A549 (cell line): ENCODE data around the gene SGCD. TPM values are rescaled to one million over a fixed set of nuclear protein-coding genes. Genes with fewer than 3 reads are reported as not detected.
A peak's percentile ranks its signal among the peaks of the same experiment; 100 is the strongest.

Source experiments
- ATAC-seq, 2 experiments: fragments of 200-7000 bp in 1 of 2; fragments of >200 bp in 1 of 2; cut with Nextera tagmentation in 1 of 2; cut with Tn5 transposase in 1 of 2; 3 replicates each; pipeline versions ENCODE4 v1.8.0 to v1.9.1; 2018 to 2020; ENCODE audit warnings: mild to moderate bottlenecking in 1 of 2, moderate library complexity in 1 of 2
- CTCF ChIA-PET: fragments of 300-600 bp; sonication (Branson Sonifier 250); formaldehyde crosslinking; extraction: SDS; loops from one replicate; lab custom pipeline; 2021; ENCODE audit warnings: antibody characterized with exemption, inconsistent platforms; lab: Yijun Ruan, JAX
- POLR2A ChIA-PET: fragments of 350-600 bp; formaldehyde crosslinking; extraction: SDS; loops from one replicate; lab custom pipeline; 2021; ENCODE audit warnings: antibody characterized with exemption, inconsistent platforms; lab: Yijun Ruan, JAX
- DNase-seq, 2 experiments: peaks; one replicate each; pipeline versions ENCODE4 v3.0.0 to v3.0.0-alpha.2; 2011 to 2016; ENCODE audit warnings: low read depth in 1 of 2, low spot score in 1 of 2
- FAIRE-seq: peaks from 2 replicates; lab custom pipeline; 2011; peaks lifted over from hg19 to GRCh38; lab: Jason Lieb, UNC
- H3K27ac ChIP-seq, 2 experiments: fragments of >200 bp; sonication (Bioruptor Twin); formaldehyde crosslinking; 3 replicates each; pipeline ENCODE4 v1.5.1; 2016 to 2017
- H3K4me1 ChIP-seq: fragments of >200 bp; sonication (Bioruptor Twin); formaldehyde crosslinking; 3 replicates; pipeline ENCODE4 v1.6.1; 2016
- H3K4me2 ChIP-seq: fragments of >200 bp; sonication (Bioruptor Twin); formaldehyde crosslinking; 3 replicates; pipeline ENCODE4 v1.6.1; 2016
- H3K4me3 ChIP-seq: fragments of >200 bp; sonication (Bioruptor Twin); formaldehyde crosslinking; 3 replicates; pipeline ENCODE4 v1.5.1; 2016
- H3K9me3 ChIP-seq: fragments of >200 bp; sonication (Bioruptor Twin); formaldehyde crosslinking; 3 replicates; pipeline ENCODE4 v1.6.1; 2016
- ATOH8 ChIP-seq: fragments of 250-450 bp; sonication (Bioruptor Pico); IDR thresholded peaks from 2 replicates; pipeline ENCODE4 v1.5.0; 2020; ENCODE audit warnings: low read depth, mild to moderate bottlenecking, moderate library complexity
- BCL3 ChIP-seq: fragments of >200 bp; sonication (Bioruptor Twin); formaldehyde crosslinking; IDR thresholded peaks from 3 replicates; pipeline ENCODE4 v1.6.1; 2016
- BHLHE40 ChIP-seq: IDR thresholded peaks from 2 replicates; pipeline ENCODE4 v1.6.1; 2012; ENCODE audit warnings: low read depth, low read length, inconsistent platforms
- CHD2 ChIP-seq: fragments of 150-350 bp; IDR thresholded peaks from 2 replicates; pipeline ENCODE4 v1.6.1; 2014; ENCODE audit warnings: low read length; ENCODE audit not compliant: partially characterized antibody
- CHD4 ChIP-seq: fragments of 200-600 bp; sonication (generic); IDR thresholded peaks from 2 replicates; pipeline ENCODE4 v1.6.1; 2016; ENCODE audit warnings: antibody characterized with exemption, mild to moderate bottlenecking, borderline replicate concordance
- CTCF ChIP-seq: fragments of >200 bp; sonication (Bioruptor Twin); formaldehyde crosslinking; IDR thresholded peaks from 3 replicates; pipeline ENCODE4 v1.5.1; 2016
- EP300 ChIP-seq, 2 experiments: fragments of >200 bp; sonication (Bioruptor Twin); formaldehyde crosslinking; IDR thresholded peaks; 2 replicates in 1 of 2; 3 replicates in 1 of 2; pipeline ENCODE4 v1.6.1; 2016 to 2017
- ESRRA ChIP-seq: fragments of 150-350 bp; IDR thresholded peaks from 2 replicates; pipeline ENCODE4 v1.6.1; 2014; ENCODE audit warnings: mild to moderate bottlenecking, low read length, borderline replicate concordance
- HEYL ChIP-seq: fragments of 250-450 bp; sonication (Bioruptor Pico); IDR thresholded peaks from 2 replicates; pipeline ENCODE4 v1.8.0; 2021; ENCODE audit warnings: mild to moderate bottlenecking, moderate library complexity
- HOXA7 ChIP-seq: fragments of 250-450 bp; sonication (Bioruptor Pico); IDR thresholded peaks from 2 replicates; pipeline ENCODE4 v1.5.0; 2020; ENCODE audit warnings: mild to moderate bottlenecking, moderate library complexity
- HOXB13 ChIP-seq: fragments of 250-450 bp; sonication (Bioruptor Pico); IDR thresholded peaks from 2 replicates; pipeline ENCODE4 v1.5.0; 2020; ENCODE audit warnings: low read depth, mild to moderate bottlenecking, moderate library complexity
- HOXB5 ChIP-seq: fragments of 250-450 bp; sonication (Bioruptor Pico); IDR thresholded peaks from 2 replicates; pipeline ENCODE4 v1.5.0; 2020; ENCODE audit warnings: mild to moderate bottlenecking, moderate library complexity
- KDM1A ChIP-seq: fragments of 200-600 bp; sonication (generic); IDR thresholded peaks from 2 replicates; pipeline ENCODE4 v1.6.1; 2016; ENCODE audit warnings: low read depth, mild to moderate bottlenecking
- MAFK ChIP-seq: fragments of 450-650 bp; IDR thresholded peaks from 2 replicates; pipeline ENCODE4 v1.6.1; 2014; ENCODE audit not compliant: partially characterized antibody
- MYC ChIP-seq: IDR thresholded peaks from 2 replicates; pipeline ENCODE4 v1.6.1; 2012; ENCODE audit warnings: mild to moderate bottlenecking, inconsistent platforms, low read length, improper control_type of control experiment, borderline replicate concordance
- NPAS2 ChIP-seq: fragments of 250-450 bp; sonication (Bioruptor Pico); IDR thresholded peaks from 2 replicates; pipeline ENCODE4 v1.8.0; 2022; ENCODE audit warnings: mild to moderate bottlenecking, moderate library complexity, borderline replicate concordance
- PBX3 ChIP-seq: IDR thresholded peaks from 2 replicates; pipeline ENCODE4 v1.6.1; 2012
- RNF2 ChIP-seq: fragments of 200-600 bp; sonication (generic); IDR thresholded peaks from 2 replicates; pipeline ENCODE4 v1.6.1; 2016; ENCODE audit warnings: low read depth, mild to moderate bottlenecking, antibody characterized with exemption, moderate library complexity, borderline replicate concordance
- SMC3 ChIP-seq: fragments of >200 bp; sonication (Bioruptor Twin); formaldehyde crosslinking; IDR thresholded peaks from 3 replicates; pipeline ENCODE4 v1.6.1; 2018; ENCODE audit warnings: inconsistent platforms
- ZC3H11A ChIP-seq: fragments of 450-650 bp; IDR thresholded peaks from 2 replicates; pipeline ENCODE4 v1.6.1; 2014; ENCODE audit warnings: antibody characterized with exemption, mild to moderate bottlenecking
- WGBS: methylation state at CpG from one replicate; pipeline ENCODE4 v1.1.6; 2017; ENCODE audit errors: missing lambda C conversion rate; 5-methylcytosine and 5-hydroxymethylcytosine counted together
- polyA plus RNA-seq, 4 experiments: library from polyadenylated mRNA; depleted of rRNA in 3 of 4; stranded (reverse); fragments of >200 nt; fragmentation: RNase III in 1 of 4; extraction: RNeasy Plus Mini Kit Qiagen cat#74134 plus additional on column Dnase treatment in 1 of 4; gene quantifications; 2 replicates in 3 of 4; 3 replicates in 1 of 4; pipeline ENCODE4 v1.2.3, GENCODE V29; 2011 to 2017
- TF ChIP-seq, protein P1 (sequence below): IDR thresholded peaks from 2 replicates; pipeline ENCODE4 v1.6.1; 2012

SGCD gene
- polyA plus RNA-seq, 2 of the 4 experiments (the other 2 are of a cell fraction): 7.6 to 10.6 TPM

- H3K4me2 ChIP-seq: peak overlapping the region; percentile 73
- no peak for ATAC-seq
- H3K4me1 ChIP-seq: peaks cover 52% of the 10 kb centered on the region
- POLR2A ChIA-PET: no interaction called here
- DNase-seq: no peak
- peak overlapping the region; percentile 69 to 81 for H3K27ac ChIP-seq
- H3K4me3 ChIP-seq: no peak overlapping the region
- CTCF ChIA-PET: no interaction called here
- TF ChIP-seq BCL3: no peak
- no peak for TF ChIP-seq MYC
- TF ChIP-seq MAFK: peak; percentile 68
- TF ChIP-seq SMC3: no peak; the same call in 2 of the 3 replicates
- no peak for FAIRE-seq
- 86% methylated on average over 3 of the region's 3 CpGs for WGBS
- no peaks in the 10 kb centered on the region for H3K9me3 ChIP-seq
Measured at GRCh38 chr5:156476158-156476551, 149.2 kb downstream of the SGCD start.

DNA sequence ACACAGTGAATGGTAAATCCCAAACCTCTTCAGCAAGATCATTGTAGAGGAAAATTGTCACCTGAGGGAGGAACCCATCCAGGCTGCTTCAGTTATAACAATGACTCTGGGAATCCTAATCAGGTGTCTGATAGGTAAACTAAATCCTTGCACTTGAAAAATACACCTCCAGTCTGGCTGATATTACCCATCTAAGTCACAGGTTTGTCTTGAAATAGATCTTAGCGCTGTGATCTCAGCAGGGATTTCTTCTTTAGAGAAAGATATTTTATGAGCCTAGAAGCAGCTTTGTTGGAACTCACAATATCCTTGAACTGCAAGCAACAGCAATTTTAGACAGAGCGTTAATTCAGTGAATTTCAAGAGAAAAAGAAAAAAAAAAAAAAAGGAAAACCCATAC lies 149.7 kb downstream of the SGCD start:
- no peak for ATAC-seq
- TF ChIP-seq NPAS2 (CRISPR knock-in tag) (no peak), HOXB13 (no peak), BHLHE40 (no peak), SMC3 (no peak), CHD2 (no peak), RNF2 (no peak), CHD4 (no peak), EP300 (IDR thresholded peaks at IDR 0.05) (no peak), HEYL (no peak), ESRRA (no peak), PBX3 (no peak), CTCF (no peak), ATOH8 (CRISPR knock-in tag) (no peak), ZC3H11A (no peak), HOXA7 (CRISPR knock-in tag) (no peak), KDM1A (no peak), MAFK (no peak), HOXB5 (CRISPR knock-in tag) (no peak)
- TF ChIP-seq, protein P1, sequence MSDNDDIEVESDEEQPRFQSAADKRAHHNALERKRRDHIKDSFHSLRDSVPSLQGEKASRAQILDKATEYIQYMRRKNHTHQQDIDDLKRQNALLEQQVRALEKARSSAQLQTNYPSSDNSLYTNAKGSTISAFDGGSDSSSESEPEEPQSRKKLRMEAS: no peak
- H3K9me3 ChIP-seq: no peaks in the 10 kb centered on the region
- H3K4me2 ChIP-seq: no peak overlapping the region
- H3K4me1 ChIP-seq: peaks cover 57% of the 10 kb centered on the region
- no peak for DNase-seq
- H3K27ac ChIP-seq: peak overlapping the region; percentile 69 to 81; a peak in 4 of 6 replicates
- no peak for FAIRE-seq
- POLR2A ChIA-PET: no interaction called here
- H3K4me3 ChIP-seq: no peak overlapping the region
- WGBS: 92% methylated on average over 2 of the region's 2 CpGs
- CTCF ChIA-PET: no interaction called here
